OCI-LY1 (cell line): ENCODE data around the gene AVP.
"Not testable (repeated sequence)": the region's sequence is repeated elsewhere in the genome, so short reads cannot be mapped to it uniquely, and the experiment has no call there.

Source experiments
- H2AFZ ChIP-seq: fragments of 200-600 bp; sonication (generic), shearing (Covaris generic); 2 replicates; pipeline ENCODE4 v1.6.0; 2014; ENCODE audit warnings: antibody characterized with exemption, mild to moderate bottlenecking, low read length
- H3F3A ChIP-seq: fragments of 200-600 bp; sonication (generic), shearing (Covaris generic); 2 replicates; pipeline ENCODE4 v1.6.0; 2014; ENCODE audit warnings: mild to moderate bottlenecking, antibody characterized with exemption, low read length, moderate library complexity; ENCODE audit not compliant: insufficient read depth
- H3K27ac ChIP-seq: fragments of 200-600 bp; sonication (generic); 2 replicates; pipeline ENCODE4 v1.5.1; 2014; ENCODE audit warnings: low read length, mixed run types, mild to moderate bottlenecking, low read depth; ENCODE audit not compliant: poor library complexity, severe bottlenecking
- H3K27me3 ChIP-seq: fragments of 200-600 bp; sonication (generic); 2 replicates; pipeline ENCODE4 v1.6.0; 2014; ENCODE audit warnings: antibody characterized with exemption, mild to moderate bottlenecking, low read length, moderate library complexity; ENCODE audit not compliant: insufficient read depth
- H3K36me3 ChIP-seq: fragments of 200-600 bp; sonication (generic); 2 replicates; pipeline ENCODE4 v1.6.1; 2014; ENCODE audit warnings: mild to moderate bottlenecking, antibody characterized with exemption, low read length, moderate library complexity, mixed read lengths; ENCODE audit not compliant: insufficient read depth
- H3K4me1 ChIP-seq: fragments of 200-600 bp; sonication (generic); 2 replicates; pipeline ENCODE4 v1.5.1; 2014; ENCODE audit warnings: mild to moderate bottlenecking, low read length, moderate library complexity; ENCODE audit not compliant: insufficient read depth, severe bottlenecking
- H3K4me2 ChIP-seq: fragments of 200-600 bp; sonication (generic), shearing (Covaris generic); 2 replicates; pipeline ENCODE4 v1.6.1; 2014; ENCODE audit warnings: low read length
- H3K4me3 ChIP-seq: fragments of 200-600 bp; sonication (generic); 2 replicates; pipeline ENCODE4 v1.5.1; 2014; ENCODE audit warnings: low read length, low read depth, mild to moderate bottlenecking, mixed read lengths; ENCODE audit not compliant: poor library complexity, severe bottlenecking
- H3K79me2 ChIP-seq: fragments of 200-600 bp; shearing (Covaris generic); 2 replicates; pipeline ENCODE4 v1.6.1; 2016; ENCODE audit warnings: mixed run types, low read length, mixed read lengths; ENCODE audit not compliant: insufficient read depth
- H3K9ac ChIP-seq: fragments of 200-600 bp; sonication (generic), shearing (Covaris generic); 2 replicates; pipeline ENCODE4 v1.6.1; 2014; ENCODE audit warnings: mild to moderate bottlenecking, low read length, mixed read lengths
- H3K9me2 ChIP-seq: fragments of 200-600 bp; sonication (generic), shearing (Covaris generic); 2 replicates; pipeline ENCODE4 v1.6.1; 2014; ENCODE audit warnings: low read depth, mild to moderate bottlenecking, low read length, mixed read lengths
- H3K9me3 ChIP-seq: fragments of 200-600 bp; shearing (Covaris generic); 2 replicates; pipeline ENCODE4 v1.6.1; 2014; ENCODE audit warnings: low read length, mixed read lengths
- H4K20me1 ChIP-seq: fragments of 200-600 bp; sonication (generic), shearing (Covaris generic); 2 replicates; pipeline ENCODE4 v1.6.0; 2016; ENCODE audit warnings: mild to moderate bottlenecking, low read length; ENCODE audit not compliant: insufficient read depth
- EZH2 ChIP-seq: fragments of 200-600 bp; sonication (generic), shearing (Covaris generic); IDR thresholded peaks from 2 replicates; pipeline ENCODE4 v1.8.0; 2017; ENCODE audit warnings: borderline replicate concordance, mixed run types, mild to moderate bottlenecking, antibody characterized with exemption, low read length, moderate library complexity, mixed read lengths
- TF ChIP-seq, protein P1 (sequence below): fragments of 200-600 bp; sonication (generic), shearing (Covaris generic); IDR thresholded peaks from 2 replicates; pipeline ENCODE4 v1.5.1; 2017; ENCODE audit warnings: mild to moderate bottlenecking, antibody characterized with exemption, low read length, moderate library complexity, mixed read lengths

Gene AVP

DNA sequence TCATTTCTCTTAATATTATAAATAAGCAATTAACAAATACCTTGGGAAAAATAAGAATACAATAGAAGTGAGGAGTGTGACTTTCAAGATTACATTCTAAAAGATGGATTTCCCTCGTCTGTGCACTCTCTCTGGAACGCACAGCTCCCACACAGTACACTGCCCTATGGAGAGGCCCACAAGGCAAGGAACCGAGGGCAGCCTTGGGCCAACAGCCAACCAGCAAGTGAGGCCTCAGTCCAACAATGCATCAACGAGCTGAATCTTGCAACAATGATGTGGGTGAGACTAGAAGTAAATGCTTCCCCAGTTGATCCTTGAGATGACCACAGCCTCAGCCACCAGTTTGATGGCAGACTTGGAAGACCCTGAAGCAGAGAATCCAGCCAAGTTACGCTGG, 34.5 kb upstream of the AVP start:
- H3K4me2 ChIP-seq: no peak overlapping the region
- no peak for TF ChIP-seq EZH2
- TF ChIP-seq, protein P1, sequence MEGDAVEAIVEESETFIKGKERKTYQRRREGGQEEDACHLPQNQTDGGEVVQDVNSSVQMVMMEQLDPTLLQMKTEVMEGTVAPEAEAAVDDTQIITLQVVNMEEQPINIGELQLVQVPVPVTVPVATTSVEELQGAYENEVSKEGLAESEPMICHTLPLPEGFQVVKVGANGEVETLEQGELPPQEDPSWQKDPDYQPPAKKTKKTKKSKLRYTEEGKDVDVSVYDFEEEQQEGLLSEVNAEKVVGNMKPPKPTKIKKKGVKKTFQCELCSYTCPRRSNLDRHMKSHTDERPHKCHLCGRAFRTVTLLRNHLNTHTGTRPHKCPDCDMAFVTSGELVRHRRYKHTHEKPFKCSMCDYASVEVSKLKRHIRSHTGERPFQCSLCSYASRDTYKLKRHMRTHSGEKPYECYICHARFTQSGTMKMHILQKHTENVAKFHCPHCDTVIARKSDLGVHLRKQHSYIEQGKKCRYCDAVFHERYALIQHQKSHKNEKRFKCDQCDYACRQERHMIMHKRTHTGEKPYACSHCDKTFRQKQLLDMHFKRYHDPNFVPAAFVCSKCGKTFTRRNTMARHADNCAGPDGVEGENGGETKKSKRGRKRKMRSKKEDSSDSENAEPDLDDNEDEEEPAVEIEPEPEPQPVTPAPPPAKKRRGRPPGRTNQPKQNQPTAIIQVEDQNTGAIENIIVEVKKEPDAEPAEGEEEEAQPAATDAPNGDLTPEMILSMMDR: no peak
- H3K9me3 ChIP-seq: 0 out of 2 replicates have a peak, but pooled peaks cover 3% of the 10 kb centered on the region
- H3K9me2 ChIP-seq: no peaks in the 10 kb centered on the region
- H4K20me1 ChIP-seq: no peaks in the 10 kb centered on the region
- H3K36me3 ChIP-seq: peaks cover 19% of the 10 kb centered on the region
- no peak overlapping the region for H2AFZ ChIP-seq
- H3K27ac ChIP-seq: peak overlapping the region; percentile 4
- no peaks in the 10 kb centered on the region for H3K27me3 ChIP-seq
- no peaks in the 10 kb centered on the region for H3F3A ChIP-seq
- no peak overlapping the region for H3K9ac ChIP-seq
- no peak overlapping the region for H3K4me3 ChIP-seq
- H3K79me2 ChIP-seq: no peaks in the 10 kb centered on the region
- H3K4me1 ChIP-seq: peaks cover 18% of the 10 kb centered on the region

DNA sequence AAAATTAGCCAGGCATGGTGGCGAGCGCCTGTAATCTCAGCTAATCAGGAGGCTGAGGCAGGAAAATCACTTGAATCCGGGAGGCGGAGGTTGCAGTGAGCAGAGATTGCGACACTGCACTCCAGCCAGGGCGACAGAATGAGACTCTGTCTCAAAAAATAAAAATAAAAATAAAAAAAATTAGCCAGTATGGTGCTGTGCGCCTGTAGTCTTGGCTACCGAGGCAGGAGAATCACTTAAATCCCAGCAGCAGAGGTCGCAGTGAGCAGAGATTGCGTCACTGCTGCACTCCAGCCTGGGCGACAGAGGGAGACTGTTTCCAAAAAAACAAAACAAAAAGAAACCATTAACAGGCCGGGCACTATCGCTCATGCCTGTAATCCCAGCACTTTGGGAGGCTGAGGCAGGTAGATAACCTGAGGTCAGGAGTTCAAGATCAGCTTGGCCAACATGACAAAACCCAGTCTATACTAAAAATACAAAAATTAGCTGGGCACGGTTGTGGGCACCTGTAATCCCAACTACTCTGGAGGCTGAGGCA, 33.4 kb upstream of the AVP start:
- Histone ChIP-seq H3K27ac (peak overlapping the region; percentile 51), H3K4me3 (peak overlapping the region; percentile 33), H3K36me3 (peaks cover 17% of the 10 kb centered on the region), H3K4me1 (peaks cover 18% of the 10 kb centered on the region), H3K4me2 (peak overlapping the region; percentile 56; the same call in 1 of the 2 replicates)
- not testable (repeated sequence) for H3K27me3 ChIP-seq, H3F3A ChIP-seq, H3K9me2 ChIP-seq, H3K9ac ChIP-seq, H4K20me1 ChIP-seq, H3K9me3 ChIP-seq, H3K79me2 ChIP-seq, H2AFZ ChIP-seq
- TF ChIP-seq, protein P1: peak; percentile 65

DNA sequence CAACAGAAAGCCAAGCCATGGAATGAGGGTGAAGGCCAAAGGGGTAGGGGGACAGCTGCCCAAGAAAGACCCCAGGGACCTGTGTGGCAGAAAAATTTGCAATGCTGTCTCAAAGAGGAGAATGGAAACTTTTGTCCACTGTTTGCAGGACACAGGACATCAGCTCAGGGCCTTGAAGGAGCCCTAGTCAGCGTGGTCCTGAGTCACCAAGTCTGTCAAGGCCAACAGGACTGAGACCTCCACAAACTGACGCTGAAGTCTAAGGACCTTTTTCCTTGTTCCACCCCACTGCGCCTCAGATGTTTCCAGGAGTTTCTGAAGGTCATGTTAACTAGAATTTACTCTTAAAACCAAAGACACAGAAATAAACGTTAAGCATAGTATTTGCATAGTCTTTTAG, 31.8 kb upstream of the AVP start:
- no peaks in the 10 kb centered on the region for H3K9me2 ChIP-seq
- H3K27ac ChIP-seq: no peak overlapping the region
- no peaks in the 10 kb centered on the region for H3K27me3 ChIP-seq
- no peak overlapping the region for H3K9ac ChIP-seq
- no peaks in the 10 kb centered on the region for H3F3A ChIP-seq
- no peak overlapping the region for H2AFZ ChIP-seq
- H3K9me3 ChIP-seq: no peaks in the 10 kb centered on the region
- no peak overlapping the region for H3K4me3 ChIP-seq
- peaks cover 15% of the 10 kb centered on the region for H3K4me1 ChIP-seq
- no peak overlapping the region for H3K4me2 ChIP-seq
- H4K20me1 ChIP-seq: no peaks in the 10 kb centered on the region
- H3K36me3 ChIP-seq: peaks cover 1% of the 10 kb centered on the region; the same call in 1 of the 2 replicates
- TF ChIP-seq, protein P1: no peak
- TF ChIP-seq EZH2: no peak
- H3K79me2 ChIP-seq: no peaks in the 10 kb centered on the region
